Measurements from ENCODE around the gene CCDC40. TPM values are rescaled to one million over a fixed set of nuclear protein-coding genes. Genes with fewer than 3 reads are reported as not detected.

CCDC40 gene
- total and polyA plus RNA-seq, 2 of the 13 experiments (the other 11 are each of a cell fraction or from before 2014, with no cell fraction given) = 4.1 to 5.5 TPM

DNA sequence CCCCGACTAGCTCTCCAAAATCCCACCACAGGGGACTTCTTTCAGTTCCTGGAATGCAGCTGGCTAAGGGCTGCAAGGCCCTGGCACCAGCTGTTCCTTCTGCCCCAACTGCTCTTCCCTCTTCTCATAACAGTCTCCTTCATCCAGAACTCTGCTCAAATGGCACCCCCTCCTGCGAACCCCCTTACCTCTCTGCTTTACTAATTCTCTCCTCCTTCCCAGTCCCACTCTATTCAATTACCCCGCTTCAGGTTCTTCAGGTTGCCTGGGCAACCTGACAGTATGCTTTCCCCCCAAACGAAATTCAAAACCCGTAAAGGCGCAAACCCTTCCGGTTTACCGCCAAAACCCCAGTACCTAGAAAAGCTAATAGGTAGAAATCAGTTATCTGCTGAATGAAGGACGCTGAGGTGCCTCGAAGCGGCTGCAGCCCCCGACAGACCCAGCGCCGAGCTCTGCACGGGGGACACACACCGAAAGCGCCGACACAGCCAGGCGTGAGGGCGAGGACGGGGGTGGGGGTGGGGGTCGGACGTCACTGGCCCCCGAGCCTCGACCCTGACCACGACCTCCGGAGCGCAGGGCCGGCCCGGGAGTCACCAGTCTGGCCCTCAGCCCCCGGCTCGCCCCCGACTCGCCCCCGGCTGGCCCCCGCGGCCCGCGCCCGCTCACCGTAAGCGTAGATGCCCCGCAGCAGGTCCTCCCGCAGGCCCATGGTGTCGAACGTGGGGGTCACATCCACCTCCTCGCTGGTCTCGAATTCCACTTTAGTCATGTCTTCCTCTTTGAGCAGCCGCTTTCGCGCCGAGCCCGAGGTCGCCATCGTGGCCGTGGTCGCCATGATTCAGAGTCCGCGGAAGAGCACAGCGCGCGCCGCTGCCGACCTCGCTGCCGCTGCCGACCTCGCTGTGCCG, 109.9 kb downstream of the CCDC40 start:
- intact Hi-C loops (cut with micrococcal nuclease; ENCODE audit: unreplicated experiment) (loop anchor here (2.0 to 5.0 kb wide), 2 partner anchors 51 to 116 kb away; no protein-coding TSS in a partner anchor), in situ Hi-C loops (cut with HindIII; ENCODE audit: extremely low pct_ligation_motif_present, low pct_unique_long_range_greater_than_20kb) (loop anchor here (5.0 kb wide), 1 partner anchor 111 kb away; no protein-coding TSS in a partner anchor)
- peak overlapping the region; percentile 61 for H3K27ac ChIP-seq (ENCODE audit: extremely low read length, insufficient read depth, low read length)
- FAIRE-seq (no peak), DNase-seq (ENCODE audit: low spot score) (no peak), ATAC-seq (peak; percentile 10)
- peaks cover 26% of the 10 kb centered on the region for H4K20me1 ChIP-seq (ENCODE audit: insufficient read depth, low read length)
- POLR2A ChIA-PET = interaction anchor here (0.7 to 1.9 kb wide), 11 partner anchors 12 to 215 kb away, joined by 3 to 13 read pairs (median 5); partner anchors contain the start of gene GAA
- H3K9ac ChIP-seq (ENCODE audit: insufficient read depth, low read depth, low read length) = peak overlapping the region; percentile 96
- H3K9me3 ChIP-seq (ENCODE audit: low read length) = no peaks in the 10 kb centered on the region
- peaks cover 14 to 39% of the 10 kb centered on the region in 2 experiments for H3K36me3 ChIP-seq (replicated peaks in 1 of 2; ENCODE audit: control insufficient read depth in 1 of 2, insufficient read depth in 2 of 2, low read length in 2 of 2)
- H2AFZ ChIP-seq (ENCODE audit: low read length) = no peak overlapping the region
- CTCF ChIA-PET (ENCODE audit: low intra/inter-chr PET ratio, low total read pairs) = no interaction called here
- H3K4me2 ChIP-seq (ENCODE audit: low read depth, low read length) = peak overlapping the region; percentile 94
- peaks cover 47% of the 10 kb centered on the region for H3K79me2 ChIP-seq (ENCODE audit: insufficient read depth, low read length)
- H3K4me1 ChIP-seq (ENCODE audit: insufficient read depth, low read length) = peaks cover 39% of the 10 kb centered on the region
- H3K27me3 ChIP-seq (ENCODE audit: control insufficient read depth in 1 of 2, insufficient read depth in 2 of 2, low read length in 2 of 2) = peaks cover 0 to 2% of the 10 kb centered on the region in 2 experiments; a peak in 1 of 5 replicates
- peak overlapping the region; percentile 84 to 88 (median 85) for H3K4me3 ChIP-seq (replicated peaks in 1 of 3; ENCODE audit: insufficient read depth in 1 of 3, low read depth in 2 of 3, low read length in 3 of 3)
- no TSS peak for BruUV-seq (replicated peaks)
- under 1% methylated on average over 41 of the region's 69 CpGs for WGBS (ENCODE audit: low lambda C conversion rate)
- TF ChIP-seq TCF7 (IDR thresholded peaks at IDR 0.05; ENCODE audit: low read depth) (no peak), SIX4 (CRISPR knock-in tag; IDR thresholded peaks at IDR 0.05) (no peak), GZF1 (CRISPR knock-in tag; IDR thresholded peaks at IDR 0.05) (no peak), STAG1 (CRISPR knock-in tag; IDR thresholded peaks at IDR 0.05) (peak; percentile 29; the same call in 1 of the 2 replicates), ZNF143 (CRISPR knock-in tag; IDR thresholded peaks at IDR 0.05) (peak; percentile 17; the same call in 1 of the 2 replicates), NFIC (IDR thresholded peaks at IDR 0.05; ENCODE audit: low read length) (no peak), ZNF543 (CRISPR knock-in tag; IDR thresholded peaks at IDR 0.05) (0 out of 2 replicates have a peak, but pooled peaks have one; percentile 62), ZKSCAN1 (IDR thresholded peaks at IDR 0.05; ENCODE audit: low read length) (no peak), PHF5A (CRISPR knock-in tag; IDR thresholded peaks at IDR 0.05; ENCODE audit: low read depth, unreplicated experiment) (no peak), ZNF496 (CRISPR knock-in tag; IDR thresholded peaks at IDR 0.05; ENCODE audit: insufficient replicate concordance) (no peak), ZNF569 (CRISPR knock-in tag; IDR thresholded peaks at IDR 0.05; ENCODE audit: borderline replicate concordance) (no peak), GTF2F1 (IDR thresholded peaks at IDR 0.05; ENCODE audit: low read length) (0 out of 2 replicates have a peak, but pooled peaks have one; percentile 1), NR2F1 (CRISPR knock-in tag; IDR thresholded peaks at IDR 0.05) (no peak), ZBTB8A (CRISPR knock-in tag; IDR thresholded peaks at IDR 0.05; ENCODE audit: borderline replicate concordance, low read depth) (no peak), TOPORS (CRISPR knock-in tag; IDR thresholded peaks at IDR 0.05) (no peak), ZSCAN31 (CRISPR knock-in tag; IDR thresholded peaks at IDR 0.05; ENCODE audit: low read depth) (no peak), MYNN (CRISPR knock-in tag; IDR thresholded peaks at IDR 0.05; ENCODE audit: low read depth) (no peak), ZNF264 (CRISPR knock-in tag; IDR thresholded peaks at IDR 0.05) (no peak), ZBTB1 (CRISPR knock-in tag; IDR thresholded peaks at IDR 0.05; ENCODE audit: borderline replicate concordance) (no peak)
- TF ChIP-seq, protein P1, sequence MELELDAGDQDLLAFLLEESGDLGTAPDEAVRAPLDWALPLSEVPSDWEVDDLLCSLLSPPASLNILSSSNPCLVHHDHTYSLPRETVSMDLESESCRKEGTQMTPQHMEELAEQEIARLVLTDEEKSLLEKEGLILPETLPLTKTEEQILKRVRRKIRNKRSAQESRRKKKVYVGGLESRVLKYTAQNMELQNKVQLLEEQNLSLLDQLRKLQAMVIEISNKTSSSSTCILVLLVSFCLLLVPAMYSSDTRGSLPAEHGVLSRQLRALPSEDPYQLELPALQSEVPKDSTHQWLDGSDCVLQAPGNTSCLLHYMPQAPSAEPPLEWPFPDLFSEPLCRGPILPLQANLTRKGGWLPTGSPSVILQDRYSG (CRISPR knock-in tag; IDR thresholded peaks at IDR 0.05) = 0 out of 2 replicates have a peak, but pooled peaks have one; percentile 10
- TF ChIP-seq, protein P2, sequence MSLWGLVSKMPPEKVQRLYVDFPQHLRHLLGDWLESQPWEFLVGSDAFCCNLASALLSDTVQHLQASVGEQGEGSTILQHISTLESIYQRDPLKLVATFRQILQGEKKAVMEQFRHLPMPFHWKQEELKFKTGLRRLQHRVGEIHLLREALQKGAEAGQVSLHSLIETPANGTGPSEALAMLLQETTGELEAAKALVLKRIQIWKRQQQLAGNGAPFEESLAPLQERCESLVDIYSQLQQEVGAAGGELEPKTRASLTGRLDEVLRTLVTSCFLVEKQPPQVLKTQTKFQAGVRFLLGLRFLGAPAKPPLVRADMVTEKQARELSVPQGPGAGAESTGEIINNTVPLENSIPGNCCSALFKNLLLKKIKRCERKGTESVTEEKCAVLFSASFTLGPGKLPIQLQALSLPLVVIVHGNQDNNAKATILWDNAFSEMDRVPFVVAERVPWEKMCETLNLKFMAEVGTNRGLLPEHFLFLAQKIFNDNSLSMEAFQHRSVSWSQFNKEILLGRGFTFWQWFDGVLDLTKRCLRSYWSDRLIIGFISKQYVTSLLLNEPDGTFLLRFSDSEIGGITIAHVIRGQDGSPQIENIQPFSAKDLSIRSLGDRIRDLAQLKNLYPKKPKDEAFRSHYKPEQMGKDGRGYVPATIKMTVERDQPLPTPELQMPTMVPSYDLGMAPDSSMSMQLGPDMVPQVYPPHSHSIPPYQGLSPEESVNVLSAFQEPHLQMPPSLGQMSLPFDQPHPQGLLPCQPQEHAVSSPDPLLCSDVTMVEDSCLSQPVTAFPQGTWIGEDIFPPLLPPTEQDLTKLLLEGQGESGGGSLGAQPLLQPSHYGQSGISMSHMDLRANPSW (CRISPR knock-in tag; IDR thresholded peaks at IDR 0.05; ENCODE audit: borderline replicate concordance) = no peak; the same call in 1 of the 2 replicates
